HG03135 (cell line): ENCODE results near the gene HSPA1L.
"Not testable (repeated sequence)": the region's sequence is repeated elsewhere in the genome, so short reads cannot be mapped to it uniquely, and the experiment has no call there.

ENCODE experiments used
- ATAC-seq: cut with Tn5 transposase; IDR thresholded peaks from one replicate; pipeline ENCODE4 v1.9.1; 2021; ENCODE audit warnings: mild to moderate bottlenecking, moderate library complexity; ENCODE audit not compliant: unreplicated experiment

Gene HSPA1L

GRCh38 chr6:31817133-31817928 lies 2.2 kb upstream of the HSPA1L start:
- not testable (repeated sequence) for ATAC-seq

GRCh38 chr6:31814677-31815024 lies 432 bp downstream of the HSPA1L start:
- ATAC-seq: no peak

- no peak for ATAC-seq
Measured at GRCh38 chr6:31813465-31813849, 1.6 kb downstream of the HSPA1L start.

- no peak for ATAC-seq
Measured at GRCh38 chr6:31811645-31812044, 3.4 kb downstream of the HSPA1L start.

- not testable (repeated sequence) for ATAC-seq
Measured at GRCh38 chr6:31808599-31808998, 6.5 kb downstream of the HSPA1L start.

- peak; percentile 84 for ATAC-seq
Measured at GRCh38 chr6:31806470-31807272, 8.4 kb downstream of the HSPA1L start, which contains the start of gene LSM2. Gene LSM2, minus strand, starts transcription at chr6:31806966. Its CDS starts 209 bp downstream, at chr6:31806757.

- peak; percentile 20 for ATAC-seq
Measured at GRCh38 chr6:31805939-31806469, 9.1 kb downstream of the HSPA1L start.

GRCh38 chr6:31801031-31801927 lies 13.8 kb downstream of the HSPA1L start:
- not testable (repeated sequence) for ATAC-seq

- no peak for ATAC-seq
Measured at GRCh38 chr6:31799781-31800180, 15.3 kb downstream of the HSPA1L start.

GRCh38 chr6:31797588-31797987 lies 17.5 kb downstream of the HSPA1L start:
- no peak for ATAC-seq

- ATAC-seq: no peak
Measured at GRCh38 chr6:31796993-31797385, 18.1 kb downstream of the HSPA1L start.

- peak; percentile 62 for ATAC-seq
Measured at GRCh38 chr6:31795616-31796298, 19.3 kb downstream of the HSPA1L start, which contains the start of gene VARS1. Gene VARS1, minus strand, starts transcription at chr6:31795752. Its CDS starts 535 bp downstream, at chr6:31795217.

GRCh38 chr6:31794866-31795615 lies 20.0 kb downstream of the HSPA1L start:
- peak; percentile 3 for ATAC-seq

- no peak for ATAC-seq
Measured at GRCh38 chr6:31794294-31794865, 20.7 kb downstream of the HSPA1L start.

GRCh38 chr6:31793927-31794245 lies 21.2 kb downstream of the HSPA1L start:
- ATAC-seq: not testable (repeated sequence)

- ATAC-seq: no peak
Measured at GRCh38 chr6:31792761-31793171, 22.3 kb downstream of the HSPA1L start.

- ATAC-seq: no peak
Measured at GRCh38 chr6:31792090-31792374, 23.1 kb downstream of the HSPA1L start.

- ATAC-seq: no peak
Measured at GRCh38 chr6:31791324-31792089, 23.6 kb downstream of the HSPA1L start.

GRCh38 chr6:31785475-31785874 lies 29.6 kb downstream of the HSPA1L start:
- ATAC-seq: no peak
